ENCODE data around the gene DAP.

- TF ChIP-seq POLR2AphosphoS5 (IDR thresholded peaks at IDR 0.05; ENCODE audit: low read depth, low read length): no peak
- TF ChIP-seq POLR2A (IDR thresholded peaks at IDR 0.05; ENCODE audit: low read depth, low read length): no peak
Observed at GRCh38 chr5:10667431-10668057, 93.5 kb downstream of the DAP start.

Data from GM12891 (cell line).